ENCODE measurements around the gene SERPINB10.
A peak's percentile ranks its signal among the peaks of the same experiment; 100 is the strongest.

SERPINB10 gene

DNA sequence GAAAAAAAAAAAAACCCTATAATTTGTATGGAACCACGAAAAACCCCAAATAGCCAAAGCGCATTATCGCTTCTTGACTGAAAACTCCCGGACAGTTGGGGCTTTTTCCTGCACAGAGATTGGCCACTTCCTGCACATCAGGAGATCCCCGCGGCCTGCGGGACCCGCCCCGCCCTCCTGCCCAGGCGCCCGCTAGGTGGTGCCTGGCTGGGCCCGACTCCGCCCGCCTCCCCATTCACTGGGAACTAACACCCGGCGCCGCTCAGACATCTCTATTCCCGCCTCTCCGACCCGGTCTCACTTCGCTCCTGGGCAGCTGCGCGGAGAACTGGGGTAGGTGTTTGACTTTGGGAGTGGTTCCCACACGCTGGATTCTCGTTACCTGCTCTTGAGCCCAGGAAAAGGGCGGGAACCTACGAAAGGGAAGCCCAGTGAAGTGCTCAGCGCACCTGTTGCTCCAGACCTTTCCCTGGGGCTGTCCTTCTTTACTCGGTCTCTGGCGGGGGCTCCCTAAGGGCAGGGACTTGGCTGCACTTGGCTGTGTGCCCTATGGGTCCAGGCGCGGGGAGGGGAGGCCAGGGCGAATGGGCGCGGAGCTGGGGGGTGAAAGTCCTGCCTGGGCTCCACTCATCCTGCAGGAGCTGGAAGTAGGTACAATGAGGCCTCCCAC, 41.4 kb downstream of the SERPINB10 start, which contains the start of gene HMSD:
Gene HMSD (plus strand): TSS at position 234 of the 670 bp plus-strand sequence. CDS start 4,155 bp downstream, outside the sequence.
- TF ChIP-seq, protein P1, sequence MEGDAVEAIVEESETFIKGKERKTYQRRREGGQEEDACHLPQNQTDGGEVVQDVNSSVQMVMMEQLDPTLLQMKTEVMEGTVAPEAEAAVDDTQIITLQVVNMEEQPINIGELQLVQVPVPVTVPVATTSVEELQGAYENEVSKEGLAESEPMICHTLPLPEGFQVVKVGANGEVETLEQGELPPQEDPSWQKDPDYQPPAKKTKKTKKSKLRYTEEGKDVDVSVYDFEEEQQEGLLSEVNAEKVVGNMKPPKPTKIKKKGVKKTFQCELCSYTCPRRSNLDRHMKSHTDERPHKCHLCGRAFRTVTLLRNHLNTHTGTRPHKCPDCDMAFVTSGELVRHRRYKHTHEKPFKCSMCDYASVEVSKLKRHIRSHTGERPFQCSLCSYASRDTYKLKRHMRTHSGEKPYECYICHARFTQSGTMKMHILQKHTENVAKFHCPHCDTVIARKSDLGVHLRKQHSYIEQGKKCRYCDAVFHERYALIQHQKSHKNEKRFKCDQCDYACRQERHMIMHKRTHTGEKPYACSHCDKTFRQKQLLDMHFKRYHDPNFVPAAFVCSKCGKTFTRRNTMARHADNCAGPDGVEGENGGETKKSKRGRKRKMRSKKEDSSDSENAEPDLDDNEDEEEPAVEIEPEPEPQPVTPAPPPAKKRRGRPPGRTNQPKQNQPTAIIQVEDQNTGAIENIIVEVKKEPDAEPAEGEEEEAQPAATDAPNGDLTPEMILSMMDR (IDR thresholded peaks at IDR 0.05; ENCODE audit: insufficient read depth, low read length, poor library complexity, severe bottlenecking) = peak; percentile 68
- peak; percentile 89 for DNase-seq (ENCODE audit: extremely low read depth, insufficient read length)
- Histone ChIP-seq H3K36me3 (ENCODE audit: control insufficient read depth, insufficient read depth, low read length) (peaks cover 5% of the 10 kb centered on the region), H3K4me3 (replicated peaks; ENCODE audit: low read depth, low read length) (peak within 1 kb of the TSS; percentile 89), H3K27me3 (replicated peaks; ENCODE audit: control insufficient read depth, insufficient read depth, low read length) (no peaks in the 10 kb centered on the region)

DNA sequence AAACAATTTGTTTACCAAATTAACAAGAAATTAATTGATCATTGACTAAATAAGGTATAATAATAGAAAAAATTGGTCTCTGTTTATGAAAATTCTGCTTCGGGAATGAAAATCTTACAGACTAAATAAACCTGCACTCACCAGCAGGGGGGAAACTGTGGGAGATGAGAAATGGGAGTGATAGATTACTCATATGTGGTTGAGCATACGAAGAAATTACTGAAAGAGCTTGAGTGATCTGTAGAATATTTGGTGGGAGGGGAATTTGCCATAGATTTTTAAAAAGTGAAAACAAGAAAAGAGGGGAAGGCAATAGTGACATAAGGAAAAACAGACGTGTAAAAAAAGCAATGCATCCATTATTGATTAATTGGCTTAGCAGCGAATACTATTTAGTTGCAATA, 43.5 kb downstream of the SERPINB10 start:
- peaks cover 8% of the 10 kb centered on the region for H3K36me3 ChIP-seq (ENCODE audit: control insufficient read depth, insufficient read depth, low read length)
- TF ChIP-seq, protein P1 (IDR thresholded peaks at IDR 0.05; ENCODE audit: insufficient read depth, low read length, poor library complexity, severe bottlenecking) = peak; percentile 43
- no peaks in the 10 kb centered on the region for H3K27me3 ChIP-seq (replicated peaks; ENCODE audit: control insufficient read depth, insufficient read depth, low read length)
- peak overlapping the region; percentile 89 for H3K4me3 ChIP-seq (replicated peaks; ENCODE audit: low read depth, low read length)
- DNase-seq (ENCODE audit: extremely low read depth, insufficient read length) = no peak

DNA sequence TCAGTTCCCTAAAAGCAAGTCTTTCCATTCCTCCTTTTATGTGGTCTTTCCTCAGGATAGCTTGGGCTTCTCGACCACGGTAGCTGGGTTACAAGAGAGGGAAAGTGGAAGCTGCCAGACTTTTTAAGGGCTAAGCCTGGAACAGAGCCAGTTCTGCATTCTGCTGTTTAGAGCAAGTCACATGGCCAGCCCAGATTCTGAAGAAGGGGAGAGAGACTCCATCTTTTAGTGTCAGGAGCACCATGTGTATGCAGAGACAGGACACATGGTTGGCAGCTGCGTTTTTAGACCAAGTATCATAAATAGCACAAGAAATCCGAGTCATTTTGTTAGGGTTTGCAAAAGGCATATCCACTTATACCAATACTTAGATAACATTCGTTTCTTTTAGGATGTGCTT, 46.1 kb downstream of the SERPINB10 start:
- no peak overlapping the region for H3K4me3 ChIP-seq (replicated peaks; ENCODE audit: low read depth, low read length)
- peaks cover 8% of the 10 kb centered on the region for H3K36me3 ChIP-seq (ENCODE audit: control insufficient read depth, insufficient read depth, low read length)
- H3K27me3 ChIP-seq (replicated peaks; ENCODE audit: control insufficient read depth, insufficient read depth, low read length) = no peaks in the 10 kb centered on the region
- DNase-seq (ENCODE audit: extremely low read depth, insufficient read length) = no peak
- TF ChIP-seq, protein P1 (IDR thresholded peaks at IDR 0.05; ENCODE audit: insufficient read depth, low read length, poor library complexity, severe bottlenecking) = no peak

DNA sequence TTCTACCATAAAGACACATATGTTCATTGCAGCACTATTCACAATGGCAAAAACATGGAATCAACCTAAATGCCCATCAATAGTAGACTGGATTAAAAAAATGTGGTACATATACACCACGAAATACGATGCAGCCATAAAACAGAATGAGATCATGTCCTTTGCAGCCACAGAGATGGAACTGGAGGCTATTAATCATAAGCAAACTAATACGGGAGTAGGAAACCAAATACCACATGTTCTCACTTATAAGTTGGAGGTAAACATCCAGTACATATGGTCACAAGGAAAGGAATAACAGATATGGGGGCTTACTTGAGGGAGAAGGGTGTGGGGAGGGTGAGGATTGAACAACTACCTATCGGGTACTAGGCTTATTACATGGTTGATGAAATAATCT, 49.0 kb downstream of the SERPINB10 start:
- no peak overlapping the region for H3K4me3 ChIP-seq (replicated peaks; ENCODE audit: low read depth, low read length)
- DNase-seq (ENCODE audit: extremely low read depth, insufficient read length) = no peak
- no peaks in the 10 kb centered on the region for H3K27me3 ChIP-seq (replicated peaks; ENCODE audit: control insufficient read depth, insufficient read depth, low read length)
- H3K36me3 ChIP-seq (ENCODE audit: control insufficient read depth, insufficient read depth, low read length) = peaks cover 10% of the 10 kb centered on the region
- TF ChIP-seq, protein P1 (IDR thresholded peaks at IDR 0.05; ENCODE audit: insufficient read depth, low read length, poor library complexity, severe bottlenecking) = no peak

DNA sequence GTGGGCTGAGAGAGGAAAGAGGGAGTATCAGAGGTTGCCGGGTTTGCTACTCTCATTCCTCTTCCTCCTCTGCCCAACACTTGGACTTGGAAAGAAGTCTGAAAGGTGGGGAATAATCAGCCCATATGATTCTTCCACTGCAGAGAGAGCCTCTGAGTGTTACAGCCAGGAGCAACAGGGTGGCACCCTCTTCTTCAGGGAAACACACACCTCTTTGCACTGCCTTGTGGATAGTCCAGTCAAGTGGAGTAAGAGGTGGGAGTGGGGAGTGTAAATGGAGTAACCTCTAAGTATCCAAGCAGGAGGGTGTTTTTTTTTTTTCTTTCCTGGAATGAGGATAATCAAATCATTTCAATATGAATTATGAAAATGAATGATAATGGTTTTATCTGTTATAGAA, 53.1 kb downstream of the SERPINB10 start:
- H3K36me3 ChIP-seq (ENCODE audit: control insufficient read depth, insufficient read depth, low read length) = peaks cover 4% of the 10 kb centered on the region
- H3K27me3 ChIP-seq (replicated peaks; ENCODE audit: control insufficient read depth, insufficient read depth, low read length) = no peaks in the 10 kb centered on the region
- no peak overlapping the region for H3K4me3 ChIP-seq (replicated peaks; ENCODE audit: low read depth, low read length)
- TF ChIP-seq, protein P1 (IDR thresholded peaks at IDR 0.05; ENCODE audit: insufficient read depth, low read length, poor library complexity, severe bottlenecking) = no peak
- DNase-seq (ENCODE audit: extremely low read depth, insufficient read length) = no peak
